Right ventricle myocardium inferior (tissue), 1 donor: ENCODE results near the gene CORO7. TPM values are rescaled to one million over a fixed set of nuclear protein-coding genes. Genes with fewer than 3 reads are reported as not detected.
"Not testable (repeated sequence)": the region's sequence is repeated elsewhere in the genome, so short reads cannot be mapped to it uniquely, and the experiment has no call there.

ENCODE experiments used
- ATAC-seq: fragments of 200-7000 bp; cut with Tn5 transposase; one replicate; pipeline ENCODE4 v1.9.1; 2020; ENCODE audit warnings: mild to moderate bottlenecking, moderate library complexity
- DNase-seq: peaks from one replicate; pipeline ENCODE4 v3.0.0; 2021; ENCODE audit errors: missing footprints
- intact Hi-C: fragments of 100-400 bp; cut with DNase I; formaldehyde crosslinking; loops from one replicate; pipeline ENCODE4 v1.11.0; 2022
- total RNA-seq: library from RNA; stranded (reverse); fragmentation: NEBNext Ultra II Directional; extraction: Animal tissue kit (Norgen Biotek cat#: 25700); gene quantifications from one replicate; pipeline ENCODE4 v1.2.1, GENCODE V29; 2021
- donor health status: DM: no; HTN: yes; CAD: no; lungs with severe emphysema.

Gene CORO7
- total RNA-seq, 1 donor from 2014 or later, result 11.6 TPM

- DNase-seq, result peak; percentile 16
- no peak for ATAC-seq
- intact Hi-C loops, result loop anchor here (10.0 kb wide), 1 partner anchor 350 kb away; no protein-coding TSS in a partner anchor
Observed at GRCh38 chr16:4334724-4335495, 81.5 kb downstream of the CORO7 start.

- not testable (repeated sequence) for ATAC-seq, DNase-seq
- intact Hi-C loops, result loop anchor here (10.0 kb wide), 1 partner anchor 349 kb away; no protein-coding TSS in a partner anchor
Observed at GRCh38 chr16:4333714-4334113, 82.7 kb downstream of the CORO7 start.

GRCh38 chr16:4333308-4333638 lies 83.1 kb downstream of the CORO7 start:
- DNase-seq, result no peak
- ATAC-seq, result no peak
- intact Hi-C loops, result loop anchor here (10.0 kb wide), 1 partner anchor 348 kb away; no protein-coding TSS in a partner anchor

GRCh38 chr16:4332623-4333307 lies 83.6 kb downstream of the CORO7 start:
- intact Hi-C loops, result loop anchor here (10.0 kb wide), 1 partner anchor 348 kb away; no protein-coding TSS in a partner anchor
- ATAC-seq (no peak), DNase-seq (peak; percentile 50)

- DNase-seq (no peak), ATAC-seq (no peak)
- intact Hi-C loops, result loop anchor here (10.0 kb wide), 1 partner anchor 347 kb away; no protein-coding TSS in a partner anchor
Observed at GRCh38 chr16:4332083-4332482, 84.3 kb downstream of the CORO7 start.

GRCh38 chr16:4330277-4330874 lies 86.0 kb downstream of the CORO7 start:
- ATAC-seq (peak; percentile 73), DNase-seq (peak; percentile 92)
- intact Hi-C loops, result loop anchor here (1.0 to 10.0 kb wide), 2 partner anchors 42 to 346 kb away; no protein-coding TSS in a partner anchor

- peak; percentile 45 for ATAC-seq
- intact Hi-C loops, result loop anchor here (1.0 to 10.0 kb wide), 3 partner anchors 20 to 214 kb away; partner anchors contain the start of genes ADCY9 and TFAP4
- DNase-seq, result peak; percentile 57
Observed at GRCh38 chr16:4328782-4329775, 87.3 kb downstream of the CORO7 start.

- intact Hi-C loops, result loop anchor here (1.0 to 10.0 kb wide), 3 partner anchors 19 to 213 kb away; partner anchors contain the start of genes ADCY9 and TFAP4
- DNase-seq, result peak; percentile 87
- ATAC-seq, result peak; percentile 80
Observed at GRCh38 chr16:4328046-4328781, 88.2 kb downstream of the CORO7 start.

GRCh38 chr16:4327386-4328045 lies 88.9 kb downstream of the CORO7 start:
- ATAC-seq (no peak), DNase-seq (no peak)
- intact Hi-C loops, result loop anchor here (1.0 to 10.0 kb wide), 3 partner anchors 19 to 213 kb away; partner anchors contain the start of genes ADCY9 and TFAP4

GRCh38 chr16:4325253-4325758 lies 91.1 kb downstream of the CORO7 start:
- DNase-seq (no peak), ATAC-seq (no peak)
- intact Hi-C loops, result loop anchor here (10.0 kb wide), 1 partner anchor 211 kb away; the partner anchor contains the start of gene ADCY9

GRCh38 chr16:4324492-4325252 lies 91.7 kb downstream of the CORO7 start:
- intact Hi-C loops, result loop anchor here (10.0 kb wide), 1 partner anchor 210 kb away; the partner anchor contains the start of gene ADCY9
- ATAC-seq (no peak), DNase-seq (no peak)

GRCh38 chr16:4323845-4324488 lies 92.4 kb downstream of the CORO7 start:
- ATAC-seq (peak; percentile 61), DNase-seq (no peak)
- intact Hi-C loops, result loop anchor here (10.0 kb wide), 1 partner anchor 209 kb away; the partner anchor contains the start of gene ADCY9

- ATAC-seq, result no peak
- intact Hi-C loops, result loop anchor here (10.0 kb wide), 1 partner anchor 208 kb away; the partner anchor contains the start of gene ADCY9
- DNase-seq, result no peak
Observed at GRCh38 chr16:4323071-4323844, 93.1 kb downstream of the CORO7 start.
